NCI-H526 treated with DMSO at 0.1 percent for 48 hours (cell line): Measurements from ENCODE around the gene PINK1.
"Not testable (repeated sequence)": the region's sequence is repeated elsewhere in the genome, so short reads cannot be mapped to it uniquely, and the experiment has no call there.

Experiments
- DNase-seq: peaks from one replicate; lab custom pipeline; 2025; lab: John Stamatoyannopoulos, UW

PINK1 gene

DNA sequence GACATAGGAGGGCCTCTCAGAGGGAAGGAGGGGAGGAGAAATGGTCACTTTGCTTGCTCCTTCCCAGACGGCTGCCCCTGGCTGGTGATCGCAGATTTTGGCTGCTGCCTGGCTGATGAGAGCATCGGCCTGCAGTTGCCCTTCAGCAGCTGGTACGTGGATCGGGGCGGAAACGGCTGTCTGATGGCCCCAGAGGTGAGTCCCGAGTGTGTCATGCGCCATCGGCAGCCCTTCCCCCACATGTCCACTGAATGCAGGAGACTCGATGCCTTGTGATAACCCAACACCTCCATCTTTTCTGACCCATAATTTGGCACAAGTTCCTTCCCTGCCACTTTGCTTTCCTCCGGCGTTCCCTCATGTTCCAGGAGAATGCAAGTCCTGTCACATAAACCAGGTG is 15.2 kb downstream of the PINK1 start:
- DNase-seq, result no peak

DNA sequence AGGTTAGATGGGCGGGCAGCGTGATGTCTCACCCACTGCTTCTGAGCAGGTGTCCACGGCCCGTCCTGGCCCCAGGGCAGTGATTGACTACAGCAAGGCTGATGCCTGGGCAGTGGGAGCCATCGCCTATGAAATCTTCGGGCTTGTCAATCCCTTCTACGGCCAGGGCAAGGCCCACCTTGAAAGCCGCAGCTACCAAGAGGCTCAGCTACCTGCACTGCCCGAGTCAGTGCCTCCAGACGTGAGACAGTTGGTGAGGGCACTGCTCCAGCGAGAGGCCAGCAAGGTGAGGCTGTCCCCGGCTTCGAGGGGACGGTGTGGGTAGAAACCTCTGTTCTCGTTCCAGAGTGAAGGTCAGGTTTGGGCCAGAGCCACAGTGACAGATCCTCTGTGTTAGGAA is 15.7 kb downstream of the PINK1 start:
- no peak for DNase-seq

DNA sequence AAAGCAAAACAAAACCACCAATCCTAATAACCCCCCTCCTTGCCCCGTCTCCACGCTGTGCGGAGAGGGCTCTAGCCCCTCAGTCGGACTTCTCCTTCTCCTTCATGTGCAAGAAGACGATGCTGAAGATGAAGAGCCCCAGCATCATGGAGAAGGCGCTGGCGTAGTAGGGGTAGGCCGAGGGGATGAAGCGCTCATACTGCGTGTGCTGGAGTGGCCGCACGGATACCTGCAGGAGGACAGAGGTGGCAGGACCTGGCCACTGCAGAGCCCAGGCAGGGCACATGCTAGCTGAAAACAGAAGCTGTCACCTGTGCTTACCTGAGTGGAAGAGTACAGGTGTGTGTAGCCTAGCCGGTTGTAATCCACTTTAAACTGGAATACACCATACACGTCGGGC is 19.0 kb downstream of the PINK1 start:
- DNase-seq, result no peak

DNA sequence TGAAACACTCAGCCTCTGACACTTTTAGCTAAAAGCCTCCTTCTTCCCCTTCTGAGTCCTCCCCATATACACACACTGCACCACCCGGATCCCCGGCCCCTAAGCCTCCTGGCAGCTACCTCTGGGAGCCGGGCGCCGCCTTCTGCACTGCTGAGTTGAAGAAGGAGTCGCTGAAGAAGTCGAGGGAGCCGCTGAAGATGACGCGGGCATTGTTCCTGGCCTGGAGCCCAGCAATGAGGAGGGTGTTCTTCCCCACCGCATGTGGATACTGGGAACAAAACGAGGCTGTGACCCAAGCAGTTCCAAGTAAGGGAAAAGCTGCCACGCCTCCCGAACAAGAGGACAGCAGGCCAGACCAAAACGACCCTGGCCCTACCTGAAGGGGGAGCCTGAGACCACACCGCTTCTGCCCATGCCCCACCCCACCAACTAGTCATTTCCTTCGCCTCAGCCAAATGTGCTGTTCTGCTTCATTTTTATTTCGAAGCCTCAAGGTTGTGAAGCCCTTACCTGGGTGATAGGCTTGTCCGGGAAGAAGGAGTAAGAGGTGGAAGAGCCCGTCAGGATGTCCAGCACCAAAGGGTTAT is 20.9 kb downstream of the PINK1 start:
- no peak for DNase-seq

DNA sequence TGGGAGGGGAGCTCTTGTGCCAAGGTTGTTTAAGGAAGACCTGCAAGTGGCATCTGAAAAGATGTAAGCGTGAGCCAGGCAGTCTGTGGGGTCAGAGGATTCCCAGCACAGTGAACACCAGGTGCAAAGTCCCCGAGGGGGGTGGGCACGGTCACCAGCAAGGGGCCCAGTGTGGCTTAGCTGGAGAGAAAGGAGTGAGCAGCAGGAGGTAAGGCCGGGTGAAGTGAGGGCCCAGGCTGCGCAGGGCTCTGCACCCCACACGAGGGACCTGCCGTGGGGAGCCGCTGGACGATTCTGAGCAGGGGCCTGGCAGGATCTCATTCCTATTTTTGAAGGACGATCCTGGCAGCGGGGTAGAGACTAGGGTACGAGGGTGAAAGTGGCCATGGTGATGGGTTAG is 23.8 kb downstream of the PINK1 start:
- no peak for DNase-seq

DNA sequence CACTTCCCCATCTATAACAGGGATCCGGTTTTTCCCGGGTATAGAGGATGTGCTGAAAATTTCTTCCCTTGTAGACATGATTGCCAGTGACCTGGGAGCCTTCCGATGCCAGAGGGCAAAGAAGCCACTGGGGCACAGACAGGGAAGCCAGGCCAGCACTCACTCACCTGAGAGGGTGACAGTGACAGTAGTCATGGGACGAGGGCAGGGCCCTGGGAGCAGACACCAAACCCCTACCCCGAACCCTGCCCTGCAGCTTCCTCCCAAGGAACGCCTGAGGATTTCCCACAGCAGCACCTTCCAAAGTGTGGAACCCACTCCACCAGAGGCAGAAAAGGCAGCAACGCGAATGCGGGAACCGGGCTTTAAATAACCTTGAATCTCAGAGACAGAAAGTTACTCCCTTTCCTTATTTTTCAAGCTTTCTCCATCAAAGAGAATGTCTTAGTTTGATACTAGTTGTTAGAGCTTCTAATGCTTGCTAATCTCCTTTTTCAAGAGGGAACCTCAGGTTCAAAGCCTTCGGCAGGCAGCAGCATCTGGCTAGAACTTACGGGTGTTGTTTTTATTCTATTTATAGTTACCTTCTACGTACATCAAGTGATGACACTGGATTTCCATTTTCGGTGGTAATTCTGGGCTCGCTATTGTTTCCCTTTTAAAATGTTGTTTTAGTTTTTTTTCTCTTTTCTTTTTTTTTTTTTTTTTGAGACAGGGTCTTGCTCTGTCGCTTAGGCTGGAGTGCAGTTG is 25.1 kb downstream of the PINK1 start:
- no peak for DNase-seq

DNA sequence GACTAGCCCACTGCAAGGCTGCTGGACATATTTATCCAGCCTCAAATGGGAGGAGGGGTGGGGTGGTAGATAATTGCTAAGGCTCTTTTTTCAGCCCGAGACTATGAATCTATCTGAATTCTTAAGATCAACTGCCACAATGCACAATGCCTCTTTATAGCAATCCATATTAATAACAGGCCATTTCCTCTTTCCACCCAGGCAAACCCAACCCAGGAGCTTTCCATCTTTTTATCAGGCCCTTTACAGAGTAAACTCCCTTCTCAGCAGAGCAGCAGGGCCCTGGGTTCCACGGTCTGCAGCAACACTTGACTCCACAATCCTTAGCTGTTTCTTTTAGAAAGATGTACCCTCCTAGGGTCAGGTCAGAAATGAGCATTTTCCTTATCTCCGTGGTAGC is 27.1 kb downstream of the PINK1 start:
- no peak for DNase-seq

DNA sequence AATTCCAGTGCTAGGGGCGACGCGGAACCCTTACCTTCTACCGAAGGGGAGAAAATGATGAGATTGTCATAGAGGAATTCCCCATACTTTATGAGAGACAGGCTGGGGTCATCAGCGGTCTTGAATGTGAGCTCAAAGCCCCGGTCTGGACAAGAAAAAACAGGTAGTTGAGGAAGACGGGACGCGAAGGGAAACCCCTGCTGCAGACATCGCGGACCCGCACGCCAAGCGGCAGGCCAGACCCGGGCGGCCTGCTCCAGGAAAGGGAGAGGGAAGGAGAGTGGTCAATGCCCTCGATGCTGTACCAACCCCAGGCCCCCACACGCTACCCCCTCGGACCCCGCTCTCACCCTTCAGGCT is 27.6 kb downstream of the PINK1 start:
- no peak for DNase-seq

DNA sequence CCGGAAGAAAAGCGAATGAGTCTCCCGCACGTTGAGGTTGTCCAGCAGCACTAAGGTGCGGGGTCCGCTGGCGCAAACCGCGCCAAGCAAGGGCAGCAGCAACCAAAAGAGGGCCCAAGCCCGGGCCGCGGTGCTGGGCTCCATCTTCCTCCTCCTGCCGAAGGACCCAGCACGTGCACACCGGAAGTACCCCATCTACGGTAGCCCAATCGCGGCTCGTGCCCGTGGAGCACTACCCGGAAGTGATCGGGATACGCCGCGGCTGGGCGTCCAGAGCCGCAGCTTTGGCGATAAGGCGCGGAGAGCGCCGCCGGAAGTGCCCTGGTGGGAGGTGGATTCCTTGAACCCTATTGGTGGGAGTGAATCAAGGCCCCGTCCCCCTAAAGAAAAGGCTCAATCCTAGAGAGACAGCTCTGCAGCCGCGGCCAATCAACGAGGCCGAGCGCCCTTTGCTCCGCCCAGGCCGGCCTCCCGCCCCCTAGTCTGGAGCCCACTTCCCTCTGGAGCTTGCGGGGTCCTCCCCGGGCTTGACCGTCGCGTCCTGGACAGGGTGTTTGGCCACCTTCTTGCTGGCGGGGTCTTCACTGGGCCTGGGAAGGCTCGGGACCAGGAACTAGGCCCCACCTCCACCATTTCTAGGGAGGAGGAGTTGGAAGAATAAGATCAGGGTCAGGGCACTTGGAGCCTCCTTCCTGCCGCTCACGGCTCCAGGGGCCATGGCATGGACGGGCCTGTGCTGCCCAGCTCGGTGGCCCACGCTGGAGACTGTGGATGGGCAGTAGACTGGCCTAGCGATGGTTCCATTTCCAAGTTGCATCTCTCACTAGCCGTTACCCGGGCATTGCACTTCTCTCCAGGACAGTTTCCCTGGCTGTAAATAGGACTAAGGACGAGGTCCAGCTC is 28.2 kb downstream of the PINK1 start, which contains the start of gene DDOST:
TSS of gene DDOST (minus strand) at position 163 of the 903 bp plus-strand sequence. CDS start at position 144, 19 bp downstream.
- DNase-seq, result peak; percentile 88

DNA sequence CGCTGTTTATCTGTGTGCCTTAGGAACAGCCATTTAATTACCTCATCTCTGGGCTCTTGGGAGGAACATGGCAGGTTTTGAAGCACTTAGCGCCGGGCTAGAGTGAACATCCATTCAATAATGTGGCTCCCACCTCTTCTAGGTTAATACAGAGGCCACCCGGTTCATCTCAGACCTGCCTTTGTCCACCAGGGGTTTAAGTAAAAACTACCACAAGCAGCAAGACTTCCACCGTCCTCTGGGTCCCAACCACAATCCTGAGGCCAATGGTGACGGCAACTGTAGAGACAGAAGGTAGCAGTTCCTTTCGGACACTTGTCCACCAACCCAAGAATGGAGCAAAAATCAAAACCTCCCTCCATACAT is 28.8 kb downstream of the PINK1 start:
- DNase-seq, result no peak

DNA sequence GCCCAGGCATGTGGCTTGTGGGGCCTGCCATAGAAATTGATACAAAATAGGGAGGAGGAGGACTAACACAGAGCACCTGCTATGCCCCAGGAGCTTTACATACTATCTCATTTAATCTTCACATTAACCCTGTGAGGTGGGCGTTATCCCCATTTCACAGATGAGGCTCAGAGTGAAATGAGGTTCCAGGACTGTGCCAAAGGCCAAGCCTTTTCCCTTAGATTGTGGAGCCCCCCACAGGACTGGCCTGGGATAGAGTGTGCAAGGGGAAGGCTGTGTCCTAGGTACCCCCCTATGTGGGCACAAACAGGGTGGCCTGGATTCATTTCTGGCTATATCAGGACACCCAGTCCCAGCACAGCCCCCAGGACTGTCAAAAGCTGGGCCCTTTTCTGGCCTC is 30.1 kb downstream of the PINK1 start:
- DNase-seq, result no peak

DNA sequence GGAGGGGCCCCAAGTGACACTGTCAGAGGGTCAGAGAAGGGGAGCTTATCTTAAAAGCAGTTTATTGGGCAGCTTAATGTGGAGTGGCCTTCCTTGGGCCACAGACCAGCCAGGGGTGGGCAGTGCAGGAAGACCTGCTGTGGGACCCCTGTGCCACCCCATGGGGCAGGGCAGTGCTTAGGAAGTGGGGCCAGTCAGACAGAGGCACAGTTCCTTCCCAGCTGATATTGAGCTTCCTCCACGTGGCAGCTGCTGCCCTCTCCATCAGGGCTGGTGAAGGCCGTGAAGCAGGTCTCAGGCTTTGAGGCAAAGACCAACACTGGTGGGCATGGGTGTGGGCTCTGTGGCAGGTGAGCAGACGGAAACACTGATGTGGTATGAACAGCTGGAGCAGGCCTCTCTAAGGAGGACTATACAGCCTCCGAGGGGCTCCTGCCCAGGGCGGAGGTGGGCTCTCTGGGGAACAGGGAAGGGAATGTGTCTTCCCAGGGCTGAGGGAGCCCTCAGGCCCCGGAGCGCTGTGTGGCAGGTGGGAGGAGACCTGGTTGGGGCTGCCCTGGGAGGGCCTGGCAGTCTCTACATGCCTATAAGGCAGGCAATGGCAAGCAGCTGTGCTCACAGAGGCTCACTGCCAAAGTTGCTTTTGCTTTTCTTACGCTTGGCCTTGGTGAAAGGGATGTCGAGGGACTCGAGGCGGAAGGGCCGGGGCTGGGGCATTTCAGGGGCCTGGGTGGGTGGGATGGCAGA is 30.9 kb downstream of the PINK1 start:
- no peak for DNase-seq

DNA sequence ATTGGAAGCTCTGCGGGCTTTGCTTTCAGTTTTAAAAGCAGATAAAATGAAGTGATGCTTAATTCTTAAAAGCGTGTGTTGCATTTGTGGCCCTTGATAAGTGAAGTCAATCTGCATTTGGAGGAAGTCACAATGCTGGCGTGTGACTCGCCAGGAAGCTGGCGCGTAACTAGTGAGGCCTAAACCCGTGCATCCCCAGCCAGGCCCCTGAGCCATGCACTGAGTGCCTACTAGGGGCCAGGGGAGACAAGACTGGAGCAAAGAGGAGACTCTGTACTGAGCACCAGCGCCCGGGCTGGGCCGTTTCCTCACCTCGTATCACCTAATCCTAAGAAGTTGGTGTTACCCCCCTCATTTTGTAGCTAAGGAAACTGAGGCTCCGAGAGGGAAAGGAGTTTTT is 32.5 kb downstream of the PINK1 start:
- DNase-seq, result no peak

DNA sequence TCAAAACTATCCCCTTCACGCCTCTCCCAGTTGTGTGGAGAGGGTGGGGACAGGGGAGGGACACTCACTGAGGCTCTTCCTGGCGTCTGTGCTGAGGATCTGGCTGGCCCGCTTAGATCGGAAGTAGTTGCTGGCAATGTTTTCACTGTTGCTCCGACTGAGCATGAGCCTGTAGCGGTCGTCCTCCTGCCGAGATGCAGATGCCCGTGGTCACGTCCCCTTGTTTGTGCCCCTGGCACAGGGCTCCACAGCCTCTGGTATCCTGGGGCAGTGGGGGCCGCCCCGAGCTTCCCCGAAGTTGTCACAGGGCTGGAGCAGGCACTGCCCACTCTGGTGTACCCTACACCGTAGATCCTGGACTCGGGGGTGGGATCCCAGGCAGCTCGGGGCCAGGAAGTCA is 32.9 kb downstream of the PINK1 start:
- DNase-seq, result no peak

DNA sequence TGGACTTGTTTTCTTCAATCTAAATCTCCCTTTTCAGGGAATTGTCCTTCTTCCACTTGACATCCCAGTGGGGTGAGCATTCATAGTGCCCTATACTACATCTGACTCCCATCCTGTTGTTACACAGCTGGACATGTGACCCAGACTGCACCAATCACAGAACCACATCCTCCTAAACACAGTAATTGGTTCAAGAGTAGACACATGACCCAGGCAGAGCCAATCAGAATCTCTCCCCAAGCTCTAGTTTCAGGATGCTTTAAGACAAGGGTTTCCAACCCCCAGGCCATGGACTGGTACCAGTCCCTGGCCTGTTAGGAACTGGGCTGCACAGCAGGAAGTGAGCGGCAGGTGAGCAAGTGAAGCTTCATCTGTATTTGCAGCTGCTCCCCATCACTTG is 33.5 kb downstream of the PINK1 start:
- no peak for DNase-seq

DNA sequence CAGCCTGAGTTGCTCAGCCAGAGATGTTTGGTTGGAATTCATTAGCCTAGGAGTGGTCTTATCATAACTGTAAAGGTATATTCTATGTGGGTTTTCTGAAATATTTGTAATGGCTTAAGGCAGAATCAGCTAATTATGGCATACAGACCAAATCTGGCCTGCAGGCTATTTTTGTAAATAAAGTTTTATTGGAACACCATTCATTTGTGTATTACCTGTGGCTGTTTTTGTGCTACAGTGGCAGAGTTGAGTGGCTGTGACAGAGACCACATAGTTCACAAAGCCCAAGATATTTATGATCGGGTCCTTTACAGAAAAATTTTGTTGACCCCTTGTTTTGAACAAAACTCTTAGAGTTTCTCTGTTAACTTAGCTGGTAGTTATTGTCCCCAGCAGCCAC is 35.3 kb downstream of the PINK1 start:
- DNase-seq, result no peak

DNA sequence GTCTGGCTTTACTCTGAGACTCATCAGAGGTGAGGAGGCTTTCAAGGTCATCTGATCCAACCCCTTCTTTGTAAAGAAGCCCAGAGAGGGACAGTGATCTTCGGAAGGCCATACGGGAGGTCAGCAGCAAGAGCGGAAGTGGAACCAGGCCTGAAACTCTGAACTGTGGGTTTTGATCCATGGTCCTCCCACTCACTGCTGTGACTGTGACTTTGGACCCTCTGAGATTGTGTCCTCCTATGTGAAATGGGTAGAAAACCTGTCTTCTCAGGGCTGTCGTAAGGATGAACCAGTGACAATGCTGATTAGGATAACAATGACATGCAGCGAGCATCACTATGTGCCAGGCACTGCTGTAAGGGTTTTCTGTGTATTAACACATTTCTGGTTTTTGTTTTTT is 37.7 kb downstream of the PINK1 start:
- DNase-seq, result no peak

DNA sequence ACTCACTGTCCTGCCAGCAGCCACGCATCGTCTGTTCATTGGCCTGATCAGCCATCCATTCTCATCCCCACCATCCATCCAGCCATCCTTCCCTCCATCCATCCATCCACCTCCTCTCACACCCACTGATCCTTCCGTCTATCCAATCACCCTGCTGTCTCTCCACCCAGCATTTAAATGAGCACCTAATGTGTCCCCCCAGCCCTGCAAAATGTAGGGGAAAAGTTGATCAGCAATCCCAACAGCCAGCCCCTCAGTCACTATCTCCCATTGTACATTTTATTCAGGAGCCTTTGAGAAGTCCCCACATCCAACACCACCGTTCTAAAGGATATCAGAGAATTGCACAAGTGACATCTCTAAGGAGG is 39.0 kb downstream of the PINK1 start:
- no peak for DNase-seq

DNA sequence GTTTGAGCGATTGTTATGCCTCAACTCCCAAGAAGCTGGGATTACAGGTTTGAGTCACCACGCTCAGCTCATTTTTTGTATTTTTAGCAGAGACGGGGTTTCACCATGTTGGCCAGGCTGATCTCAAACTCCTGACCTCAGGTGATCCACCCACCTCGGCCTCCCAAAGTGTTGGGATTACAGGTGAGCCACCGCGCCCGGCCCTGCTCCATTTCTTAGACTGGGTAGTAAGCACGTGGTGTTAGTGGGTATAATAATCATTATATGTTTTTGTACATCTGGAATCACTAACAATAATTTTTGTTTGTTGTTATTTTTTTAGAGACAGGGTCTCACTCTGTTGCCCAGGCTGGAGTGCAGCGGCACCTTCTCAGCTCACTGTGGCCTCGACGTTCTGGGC is 40.4 kb downstream of the PINK1 start:
- DNase-seq, result not testable (repeated sequence)

DNA sequence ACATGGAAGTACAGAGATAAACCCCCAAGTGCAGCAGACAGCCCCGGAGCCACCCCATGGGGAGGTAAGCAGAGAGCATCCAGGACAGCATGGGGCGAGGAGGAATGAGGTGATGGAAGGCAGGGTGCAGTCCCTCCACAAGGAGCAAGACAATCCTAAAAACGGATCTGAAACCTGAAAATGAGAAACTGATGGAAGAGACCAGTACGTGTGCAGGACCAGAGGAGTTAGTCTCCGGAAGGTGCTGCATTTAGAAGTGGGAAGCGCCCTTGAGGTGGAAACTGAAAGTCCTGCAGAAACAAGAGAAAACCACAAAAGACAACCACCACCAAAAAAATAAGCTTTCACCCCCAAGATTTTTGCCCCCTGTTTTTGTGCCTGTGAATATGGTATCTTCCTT is 45.3 kb downstream of the PINK1 start:
- no peak for DNase-seq

DNA sequence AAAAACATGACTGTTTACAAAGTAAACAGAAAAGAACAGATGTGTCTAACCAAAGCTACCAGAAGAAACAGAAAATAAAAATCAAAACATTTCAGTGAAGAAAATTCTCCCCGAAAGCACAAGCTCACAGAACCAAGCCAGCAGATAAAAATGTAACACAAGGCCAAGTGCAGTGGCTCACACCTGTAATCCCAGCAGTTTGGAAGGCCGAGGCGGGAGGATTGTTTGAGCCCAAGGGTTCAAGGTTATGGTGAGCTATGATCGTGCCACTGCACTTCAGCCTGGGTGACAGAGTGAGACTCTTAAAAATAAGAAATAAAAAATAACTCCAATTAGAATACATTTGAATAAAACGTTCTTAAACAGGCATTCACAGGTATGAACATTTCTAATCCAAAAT is 47.0 kb downstream of the PINK1 start:
- no peak for DNase-seq

DNA sequence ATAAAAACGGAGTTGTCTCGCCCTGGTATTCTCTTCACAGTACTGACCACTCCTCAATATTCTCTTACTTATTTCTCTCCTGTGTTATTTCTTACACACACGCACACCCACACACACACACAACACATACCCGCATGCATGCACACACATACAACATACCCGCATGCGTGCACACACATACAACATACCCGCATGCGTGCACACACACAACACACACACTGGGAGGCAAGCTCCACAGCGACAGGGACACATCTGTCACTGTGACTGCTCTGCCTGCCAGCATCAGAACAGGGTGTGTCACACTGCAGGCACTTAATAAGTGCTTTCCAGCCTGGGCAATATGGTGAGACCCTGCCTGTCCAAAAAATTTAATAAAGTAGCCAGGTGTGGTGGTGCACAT is 48.7 kb downstream of the PINK1 start:
- DNase-seq, result no peak
